ENCODE data around the gene PRPF40B. TPM values are rescaled to one million over a fixed set of nuclear protein-coding genes. Genes with fewer than 3 reads are reported as not detected.

The PRPF40B gene
- total and polyA plus RNA-seq, 2 donors from 2014 or later = 20.1 to 33.3 TPM

GRCh38 chr12:49658276-49658675, 34.9 kb downstream of the PRPF40B start:
- H3K9ac ChIP-seq (ENCODE audit: low read length in 3 of 3) = no peak overlapping the region
- no peaks in the 10 kb centered on the region for H3K27me3 ChIP-seq (ENCODE audit: control insufficient read depth, insufficient read depth, low read length)
- no peak for FAIRE-seq
- no peaks in the 10 kb centered on the region for H3K9me3 ChIP-seq (ENCODE audit: control insufficient read depth in 2 of 3, insufficient read depth in 1 of 3, low read length in 3 of 3)
- DNase-seq = peak in 1 of 5 donors; percentile 20
- no peak overlapping the region for H3K27ac ChIP-seq (ENCODE audit: low read depth in 2 of 2, low read length in 2 of 2)
- H3K4me3 ChIP-seq (ENCODE audit: low read length in 3 of 3) = no peak overlapping the region
- H3K4me1 ChIP-seq (ENCODE audit: control insufficient read depth in 2 of 3, insufficient read depth in 2 of 3, low read depth in 1 of 3, low read length in 3 of 3) = peaks cover 0 to 26% (median 14%) of the 10 kb centered on the region in 3 donors
- intact Hi-C loops (cut with DNase I) = no loop called here
- peaks cover 6 to 12% (median 10%) of the 10 kb centered on the region in 3 donors for H3K36me3 ChIP-seq (ENCODE audit: control insufficient read depth in 2 of 3, insufficient read depth in 3 of 3, low read length in 3 of 3)
- TF ChIP-seq CTCF (IDR thresholded peaks at IDR 0.05; ENCODE audit: borderline replicate concordance, extremely low read depth, insufficient read depth) = no peak

GRCh38 chr12:49659753-49660152, 36.4 kb downstream of the PRPF40B start:
- TF ChIP-seq CTCF (IDR thresholded peaks at IDR 0.05; ENCODE audit: borderline replicate concordance, extremely low read depth, insufficient read depth) = no peak
- intact Hi-C loops (cut with DNase I) = no loop called here
- Histone ChIP-seq H3K9me3 (ENCODE audit: control insufficient read depth in 2 of 3, insufficient read depth in 1 of 3, low read length in 3 of 3) (no peaks in the 10 kb centered on the region), H3K36me3 (ENCODE audit: control insufficient read depth in 2 of 3, insufficient read depth in 3 of 3, low read length in 3 of 3) (peaks cover 0 to 4% (median 0%) of the 10 kb centered on the region in 3 donors), H3K9ac (ENCODE audit: low read length in 3 of 3) (no peak overlapping the region), H3K4me1 (ENCODE audit: control insufficient read depth in 2 of 3, insufficient read depth in 2 of 3, low read depth in 1 of 3, low read length in 3 of 3) (peaks cover 0 to 37% (median 20%) of the 10 kb centered on the region in 3 donors), H3K4me3 (ENCODE audit: low read length in 3 of 3) (no peak overlapping the region), H3K27ac (ENCODE audit: low read depth in 2 of 2, low read length in 2 of 2) (no peak overlapping the region), H3K27me3 (ENCODE audit: control insufficient read depth, insufficient read depth, low read length) (no peaks in the 10 kb centered on the region)
- FAIRE-seq (no peak), DNase-seq (no peak)

- intact Hi-C loops (cut with DNase I) = no loop called here
- Histone ChIP-seq H3K27me3 (ENCODE audit: control insufficient read depth, insufficient read depth, low read length) (no peaks in the 10 kb centered on the region), H3K4me3 (ENCODE audit: low read length in 3 of 3) (no peak overlapping the region), H3K36me3 (ENCODE audit: control insufficient read depth in 2 of 3, insufficient read depth in 3 of 3, low read length in 3 of 3) (peaks cover 0 to 4% (median 0%) of the 10 kb centered on the region in 3 donors), H3K27ac (ENCODE audit: low read depth in 2 of 2, low read length in 2 of 2) (peak overlapping the region in 1 of 2 donors; percentile 15), H3K4me1 (ENCODE audit: control insufficient read depth in 2 of 3, insufficient read depth in 2 of 3, low read depth in 1 of 3, low read length in 3 of 3) (peaks cover 0 to 44% (median 20%) of the 10 kb centered on the region in 3 donors), H3K9ac (ENCODE audit: low read length in 3 of 3) (no peak overlapping the region), H3K9me3 (ENCODE audit: control insufficient read depth in 2 of 3, insufficient read depth in 1 of 3, low read length in 3 of 3) (no peaks in the 10 kb centered on the region)
- DNase-seq = no peak
- no peak for FAIRE-seq
- no peak for TF ChIP-seq CTCF (IDR thresholded peaks at IDR 0.05; ENCODE audit: borderline replicate concordance, extremely low read depth, insufficient read depth)
Observed at GRCh38 chr12:49661191-49661590, 37.8 kb downstream of the PRPF40B start.

- DNase-seq (no peak), FAIRE-seq (no peak)
- TF ChIP-seq CTCF (IDR thresholded peaks at IDR 0.05; ENCODE audit: borderline replicate concordance, extremely low read depth, insufficient read depth) = no peak
- peaks cover 0 to 4% (median 0%) of the 10 kb centered on the region in 3 donors for H3K36me3 ChIP-seq (ENCODE audit: control insufficient read depth in 2 of 3, insufficient read depth in 3 of 3, low read length in 3 of 3)
- peak overlapping the region in 1 of 2 donors; percentile 15 for H3K27ac ChIP-seq (ENCODE audit: low read depth in 2 of 2, low read length in 2 of 2)
- no peak overlapping the region for H3K9ac ChIP-seq (ENCODE audit: low read length in 3 of 3)
- no peaks in the 10 kb centered on the region for H3K9me3 ChIP-seq (ENCODE audit: control insufficient read depth in 2 of 3, insufficient read depth in 1 of 3, low read length in 3 of 3)
- intact Hi-C loops (cut with DNase I) = no loop called here
- H3K4me1 ChIP-seq (ENCODE audit: control insufficient read depth in 2 of 3, insufficient read depth in 2 of 3, low read depth in 1 of 3, low read length in 3 of 3) = peaks cover 0 to 44% (median 20%) of the 10 kb centered on the region in 3 donors
- no peaks in the 10 kb centered on the region for H3K27me3 ChIP-seq (ENCODE audit: control insufficient read depth, insufficient read depth, low read length)
- no peak overlapping the region for H3K4me3 ChIP-seq (ENCODE audit: low read length in 3 of 3)
Observed at GRCh38 chr12:49661746-49662145, 38.4 kb downstream of the PRPF40B start.

Measured in kidney (tissue), 14 donors.